Stimulated activated naive CD4-positive, alpha-beta T cell (primary cell): Measurements from ENCODE around the gene SGCG.

Source experiments
- DNase-seq, 6 experiments: peaks; one replicate each; lab custom pipeline; 2025; lab: John Stamatoyannopoulos, UW

The SGCG gene

GRCh38 chr13:23330356-23330755 lies 149.6 kb downstream of the SGCG start:
- no peak for DNase-seq

- no peak for DNase-seq
These were observed 158.4 kb downstream of the SGCG start for GRCh38 chr13:23339225-23339624.

- DNase-seq, result no peak
These were observed 164.3 kb downstream of the SGCG start for GRCh38 chr13:23344931-23345595.

GRCh38 chr13:23347601-23348000 lies 166.8 kb downstream of the SGCG start:
- no peak for DNase-seq

GRCh38 chr13:23348262-23349127 lies 167.7 kb downstream of the SGCG start:
- no peak for DNase-seq

- DNase-seq, result no peak
These were observed 168.6 kb downstream of the SGCG start for GRCh38 chr13:23349161-23349897.

- DNase-seq, result no peak
These were observed 169.2 kb downstream of the SGCG start for GRCh38 chr13:23350009-23350408.

GRCh38 chr13:23352161-23352560 lies 171.4 kb downstream of the SGCG start:
- no peak for DNase-seq

- DNase-seq, result no peak
These were observed 173.7 kb downstream of the SGCG start for GRCh38 chr13:23354520-23354919.

GRCh38 chr13:23356368-23356767 lies 175.6 kb downstream of the SGCG start:
- DNase-seq, result no peak

- DNase-seq, result no peak
These were observed 176.6 kb downstream of the SGCG start for GRCh38 chr13:23357349-23357748.

GRCh38 chr13:23359882-23360281 lies 179.1 kb downstream of the SGCG start:
- DNase-seq, result no peak

GRCh38 chr13:23365652-23366051 lies 184.9 kb downstream of the SGCG start:
- DNase-seq, result no peak

GRCh38 chr13:23367907-23368306 lies 187.1 kb downstream of the SGCG start:
- DNase-seq, result no peak

- no peak for DNase-seq
These were observed 191.6 kb downstream of the SGCG start for GRCh38 chr13:23372264-23372906.
